Ovary (tissue), 3 donors: ENCODE data around the gene ANKLE2.

Source experiments
- CTCF ChIP-seq, 3 donors: fragments of 450-650 bp in 2 of 3; fragments of 200-600 bp in 1 of 3; IDR thresholded peaks; one replicate each; pipeline versions ENCODE4 v1.5.1 to v1.8.0; 2016 to 2022; ENCODE audit warnings: antibody characterized with exemption in 3 of 3, mild to moderate bottlenecking in 1 of 3
- EP300 ChIP-seq: sonication (generic); formaldehyde crosslinking; IDR thresholded peaks from one replicate; pipeline ENCODE4 v1.6.1; 2017; ENCODE audit warnings: antibody characterized with exemption
- POLR2A ChIP-seq: fragments of 450-650 bp; IDR thresholded peaks from one replicate; pipeline ENCODE4 v1.6.1; 2017; ENCODE audit warnings: antibody characterized with exemption, mild to moderate bottlenecking, moderate library complexity
- donor health status: DM: no; HTN: no; CAD: no.

- TF ChIP-seq CTCF (IDR thresholded peaks at IDR 0.05) (no peak), POLR2A (no peak), EP300 (no peak)
Measured at GRCh38 chr12:132729541-132730320, 31.9 kb downstream of the ANKLE2 start.
